Activated CD8-positive, alpha-beta T cell treated with anti-CD3 and anti-CD28 coated beads for 36 hours (primary cell): ENCODE results near the gene MARK1. TPM values are rescaled to one million over a fixed set of nuclear protein-coding genes. Genes with fewer than 3 reads are reported as not detected.

Experiments
- ATAC-seq: fragments of 200-7000 bp; cut with Tn5 transposase; one replicate; pipeline ENCODE4 v1.10.0; 2021; ENCODE audit warnings: mild to moderate bottlenecking, moderate library complexity
- CTCF ChIA-PET: fragments of 350-600 bp; sonication (Branson Sonifier 250); formaldehyde crosslinking; loops from one replicate; lab custom pipeline; 2021; ENCODE audit warnings: antibody characterized with exemption; lab: Charles Lee
- POLR2A ChIA-PET: fragments of 350-600 bp; sonication (Branson Sonifier 250); formaldehyde crosslinking; loops from one replicate; lab custom pipeline; 2021; ENCODE audit warnings: antibody characterized with exemption; lab: Charles Lee
- DNase-seq: peaks from one replicate; pipeline ENCODE4 v3.0.0-alpha.2; 2020
- H3K27ac Mint-ChIP-seq: one replicate; pipeline ENCODE4 v1.8.0; 2021; ENCODE audit warnings: mild to moderate bottlenecking, mixed read lengths
- H3K27me3 Mint-ChIP-seq: one replicate; pipeline ENCODE4 v1.8.0; 2021; ENCODE audit warnings: mixed read lengths
- H3K36me3 Mint-ChIP-seq: one replicate; pipeline ENCODE4 v1.8.0; 2021; ENCODE audit warnings: low read depth, mixed read lengths
- H3K4me1 Mint-ChIP-seq: one replicate; pipeline ENCODE4 v1.8.0; 2021; ENCODE audit warnings: low read depth, mixed read lengths
- H3K4me3 Mint-ChIP-seq: one replicate; pipeline ENCODE4 v1.8.0; 2021; ENCODE audit warnings: mild to moderate bottlenecking, moderate library complexity, mixed read lengths
- H3K9me3 Mint-ChIP-seq: one replicate; pipeline ENCODE4 v1.8.0; 2021; ENCODE audit warnings: mixed read lengths
- CTCF ChIP-seq: fragments of 200-600 bp; IDR thresholded peaks from one replicate; pipeline ENCODE4 v1.8.0; 2022; ENCODE audit warnings: antibody characterized with exemption, mild to moderate bottlenecking
- intact Hi-C: fragments of 100-400 bp; cut with micrococcal nuclease; formaldehyde crosslinking; loops from one replicate; pipeline ENCODE4 v1.10.0; 2022
- total RNA-seq, 2 experiments: library from RNA; stranded (reverse); gene quantifications; one replicate each; pipeline ENCODE4 v1.2.3, GENCODE V29; 2021

MARK1 gene
- total RNA-seq, 2 experiments from 2014 or later: not detected

GRCh38 chr1:220655509-220655908 is 127.6 kb downstream of the MARK1 start:
- Mint-ChIP-seq H3K27ac (no peak overlapping the region), H3K9me3 (no peaks in the 10 kb centered on the region), H3K4me3 (no peak overlapping the region), H3K27me3 (peaks cover 1% of the 10 kb centered on the region), H3K4me1 (no peaks in the 10 kb centered on the region), H3K36me3 (no peaks in the 10 kb centered on the region)
- no peak for DNase-seq
- TF ChIP-seq CTCF: no peak
- POLR2A ChIA-PET: no interaction called here
- ATAC-seq: no peak
- CTCF ChIA-PET: no interaction called here
- intact Hi-C loops: no loop called here

- Mint-ChIP-seq H3K27me3 (peaks cover 6% of the 10 kb centered on the region), H3K4me1 (no peaks in the 10 kb centered on the region), H3K4me3 (no peak overlapping the region), H3K9me3 (no peaks in the 10 kb centered on the region), H3K27ac (no peak overlapping the region), H3K36me3 (no peaks in the 10 kb centered on the region)
- POLR2A ChIA-PET: no interaction called here
- intact Hi-C loops: no loop called here
- ATAC-seq: no peak
- no peak for DNase-seq
- CTCF ChIA-PET: no interaction called here
- TF ChIP-seq CTCF: no peak
Measured at GRCh38 chr1:220655961-220656740, 128.2 kb downstream of the MARK1 start.

- CTCF ChIA-PET: no interaction called here
- H3K27me3 Mint-ChIP-seq: peaks cover 11% of the 10 kb centered on the region
- H3K9me3 Mint-ChIP-seq: peaks cover 7% of the 10 kb centered on the region
Measured at GRCh38 chr1:220666349-220666748, 138.4 kb downstream of the MARK1 start.

GRCh38 chr1:220669005-220669404 is 141.1 kb downstream of the MARK1 start:
- Mint-ChIP-seq H3K4me3 (no peak overlapping the region), H3K4me1 (no peaks in the 10 kb centered on the region), H3K27me3 (peaks cover 9% of the 10 kb centered on the region), H3K9me3 (peaks cover 7% of the 10 kb centered on the region), H3K36me3 (no peaks in the 10 kb centered on the region), H3K27ac (no peak overlapping the region)
- intact Hi-C loops: no loop called here
- ChIA-PET CTCF (interaction anchor here (1.0 to 1.1 kb wide), 2 partner anchors 17 to 64 kb away, joined by 3 to 4 read pairs; no protein-coding TSS in a partner anchor), POLR2A (interaction anchor here (0.6 kb wide), 1 partner anchor 66 kb away, joined by 3 read pairs; no protein-coding TSS in a partner anchor)
- no peak for TF ChIP-seq CTCF
- DNase-seq: no peak
- no peak for ATAC-seq

More at GRCh38 chr1:220666349-220666748, 138.4 kb downstream of the MARK1 start:
- Mint-ChIP-seq H3K27ac (no peak overlapping the region), H3K4me3 (no peak overlapping the region), H3K36me3 (no peaks in the 10 kb centered on the region), H3K4me1 (no peaks in the 10 kb centered on the region)
- ATAC-seq (no peak), DNase-seq (no peak)
- no peak for TF ChIP-seq CTCF
- POLR2A ChIA-PET: no interaction called here
- intact Hi-C loops: no loop called here

- no peaks in the 10 kb centered on the region for H3K4me1 Mint-ChIP-seq
- no peak for DNase-seq
- no peaks in the 10 kb centered on the region for H3K36me3 Mint-ChIP-seq
- intact Hi-C loops: no loop called here
- H3K27me3 Mint-ChIP-seq: peaks cover 5% of the 10 kb centered on the region
- H3K9me3 Mint-ChIP-seq: peaks cover 7% of the 10 kb centered on the region
- no peak overlapping the region for H3K4me3 Mint-ChIP-seq
- no peak for ATAC-seq
- CTCF ChIA-PET: no interaction called here
- POLR2A ChIA-PET: no interaction called here
- H3K27ac Mint-ChIP-seq: no peak overlapping the region
- no peak for TF ChIP-seq CTCF
Measured at GRCh38 chr1:220670365-220670764, 142.4 kb downstream of the MARK1 start.
